ENCODE data around the gene TPRG1. TPM values are rescaled to one million over a fixed set of nuclear protein-coding genes. Genes with fewer than 3 reads are reported as not detected.

Gene TPRG1
- total RNA-seq, 1 experiment from 2014 or later, result 0.24 TPM

DNA sequence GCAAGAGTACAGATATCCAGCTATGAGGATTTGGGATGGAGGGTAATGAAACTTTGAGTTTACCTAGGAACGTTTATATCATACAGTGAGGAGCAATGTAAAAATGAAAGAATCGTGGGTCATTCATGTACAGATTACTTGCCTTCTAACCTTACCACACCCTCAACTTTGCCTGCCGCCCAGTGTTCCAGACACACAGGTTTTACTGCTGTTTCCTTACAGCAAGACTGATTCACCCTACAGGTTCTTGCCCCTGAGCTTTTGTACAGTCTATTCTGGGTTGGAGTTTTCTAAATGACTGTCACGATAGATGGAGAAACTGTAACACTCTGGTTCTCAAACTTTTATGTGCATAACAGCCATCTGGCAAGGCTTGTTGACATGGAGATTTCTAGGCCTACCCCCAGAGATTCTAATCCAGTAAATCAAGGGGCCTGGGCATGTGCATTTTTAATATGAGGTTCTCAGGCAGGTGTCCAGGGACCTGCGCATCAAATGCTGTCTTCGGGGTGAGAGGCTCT, 6.6 kb upstream of the TPRG1 start:
- no peak for DNase-seq (ENCODE audit: low read depth)

DNA sequence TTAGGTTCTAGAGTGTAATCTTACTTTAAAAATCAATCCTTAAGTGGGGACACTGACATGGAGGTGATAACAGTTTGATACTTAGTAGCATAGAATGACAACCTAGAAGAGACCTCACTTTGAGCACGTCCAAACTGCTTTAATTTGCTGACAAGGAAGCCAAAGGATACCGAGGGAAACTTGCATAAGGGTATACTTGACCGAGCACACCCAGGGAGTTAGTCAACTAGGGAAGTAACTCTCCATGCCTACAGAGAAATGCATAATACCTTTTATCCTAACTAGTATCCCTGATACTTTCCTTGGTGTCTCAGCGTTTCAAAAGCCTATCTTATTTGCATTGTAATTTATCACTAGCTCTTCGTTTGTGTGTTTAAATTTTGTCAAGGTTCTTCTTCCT, 5.5 kb upstream of the TPRG1 start:
- DNase-seq (ENCODE audit: low read depth), result no peak

- peak; percentile 72 for DNase-seq (ENCODE audit: low read depth)
Measured at GRCh38 chr3:189167027-189167766, 4.6 kb upstream of the TPRG1 start.

- no peak for DNase-seq (ENCODE audit: low read depth)
Measured at GRCh38 chr3:189168711-189169110, 3.1 kb upstream of the TPRG1 start.

DNA sequence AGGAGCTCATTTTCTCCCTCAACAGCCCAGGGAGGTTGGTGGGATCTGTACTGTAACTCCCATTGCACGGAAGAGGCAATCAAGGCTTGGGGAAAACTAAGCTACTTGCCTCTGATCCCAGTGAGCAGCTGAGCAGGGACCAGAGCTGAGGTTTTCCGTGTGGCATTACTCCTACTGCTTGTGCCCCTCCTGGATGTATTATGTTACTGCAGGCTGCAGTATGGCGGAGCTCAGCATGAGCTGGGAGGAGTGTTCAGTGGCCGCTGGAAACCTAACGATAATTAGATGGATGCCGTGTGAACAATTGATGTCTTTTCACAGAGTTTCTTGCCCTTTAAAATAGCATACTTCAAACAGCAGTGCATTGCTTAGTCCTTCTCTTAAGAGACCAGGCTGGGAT, 2.0 kb upstream of the TPRG1 start:
- DNase-seq (ENCODE audit: low read depth), result no peak

GRCh38 chr3:189170559-189170958, 1.2 kb upstream of the TPRG1 start:
- no peak for DNase-seq (ENCODE audit: low read depth)

DNA sequence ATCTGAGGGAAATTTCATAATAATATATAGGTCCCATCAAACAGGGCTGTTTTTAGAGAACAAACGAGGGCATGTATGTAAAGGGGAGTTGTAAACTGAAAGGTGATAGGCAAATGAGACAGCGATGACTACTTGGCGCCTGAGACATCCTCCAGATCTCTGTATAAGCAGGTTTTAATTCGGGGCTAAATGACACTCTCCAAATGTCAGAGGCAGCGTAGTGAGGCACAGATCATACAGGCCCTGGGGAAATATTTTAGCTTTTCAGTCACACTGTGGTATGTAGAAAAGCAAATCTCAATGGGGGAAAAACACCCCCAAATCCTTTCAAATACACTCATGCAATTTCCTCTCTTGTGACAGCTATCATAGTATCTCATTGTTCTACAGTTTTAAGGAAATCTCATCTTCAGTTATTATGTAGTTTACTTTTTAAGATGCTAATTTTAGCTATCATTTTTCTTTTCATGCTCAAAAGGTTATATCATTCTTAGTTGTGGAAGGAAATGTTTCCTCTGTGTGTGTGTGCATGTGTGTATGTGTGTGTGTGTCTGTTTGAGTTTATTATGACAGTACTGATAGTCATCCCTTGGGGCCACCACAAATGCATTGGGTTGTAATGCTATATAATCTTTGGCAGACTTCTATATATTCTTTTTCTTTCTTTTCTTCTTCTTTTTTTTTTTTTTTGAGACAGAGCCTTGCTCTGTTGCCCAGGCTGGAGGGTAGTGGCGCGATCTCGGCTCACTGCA, 1.1 kb downstream of the TPRG1 start:
- no peak for DNase-seq (ENCODE audit: low read depth)

DNA sequence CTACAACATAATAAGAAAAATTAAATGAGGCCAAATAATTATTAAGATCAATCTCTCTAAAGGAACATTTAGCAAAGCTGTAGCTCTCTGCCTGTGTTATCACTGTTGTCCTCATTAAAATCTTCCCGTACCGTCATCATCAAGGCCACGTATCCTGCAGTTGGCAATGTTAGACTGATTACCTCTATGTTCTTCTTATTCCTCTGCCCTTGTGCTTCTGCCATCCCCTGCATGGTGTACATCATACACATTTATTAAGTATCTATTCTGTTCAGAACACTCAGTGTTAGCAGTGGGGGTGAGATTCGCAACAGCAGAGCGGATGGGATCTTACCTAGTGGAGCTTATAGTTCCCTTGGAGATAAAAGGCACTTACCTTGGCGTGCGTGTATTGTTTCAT, 12.8 kb downstream of the TPRG1 start:
- DNase-seq (ENCODE audit: low read depth), result no peak

DNA sequence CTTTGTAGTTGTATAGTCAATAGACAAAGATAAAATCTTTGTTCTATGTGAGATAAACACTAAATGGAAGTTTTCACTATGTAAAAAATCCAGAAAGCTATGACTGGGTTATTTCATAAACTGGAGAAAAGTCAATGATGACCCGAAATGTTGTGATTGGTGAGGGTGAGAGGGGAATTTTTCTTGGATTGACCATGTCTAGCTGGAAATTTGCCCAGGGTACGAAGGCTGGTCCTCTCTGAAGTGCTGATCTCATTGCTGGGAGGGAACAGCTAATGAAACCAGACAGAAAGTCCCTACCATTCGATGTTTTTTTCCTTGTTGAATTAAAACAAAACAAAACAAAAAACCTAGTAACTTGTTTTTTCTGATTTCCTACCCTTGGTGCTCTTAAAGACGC, 14.3 kb downstream of the TPRG1 start:
- DNase-seq (ENCODE audit: low read depth), result no peak

DNA sequence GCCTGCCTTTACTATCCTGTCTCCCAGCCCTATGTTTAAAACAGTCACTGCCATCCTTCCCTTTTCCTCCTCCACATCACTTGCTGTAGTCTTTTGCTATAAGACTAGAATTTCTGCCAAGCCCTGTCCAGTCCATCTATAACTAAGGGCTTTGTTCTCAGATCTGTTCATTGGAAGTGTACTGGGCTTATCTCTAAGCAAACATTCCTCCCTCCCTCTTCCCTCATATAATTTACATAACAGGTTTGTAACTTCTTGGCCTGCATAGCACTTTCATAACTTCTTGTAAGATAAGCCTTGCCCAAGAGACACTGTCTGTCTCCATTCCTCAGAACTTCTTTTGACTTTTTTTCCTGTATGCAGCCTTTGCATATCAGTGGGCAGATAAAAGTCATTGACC, 16.7 kb downstream of the TPRG1 start:
- DNase-seq (ENCODE audit: low read depth), result no peak

DNA sequence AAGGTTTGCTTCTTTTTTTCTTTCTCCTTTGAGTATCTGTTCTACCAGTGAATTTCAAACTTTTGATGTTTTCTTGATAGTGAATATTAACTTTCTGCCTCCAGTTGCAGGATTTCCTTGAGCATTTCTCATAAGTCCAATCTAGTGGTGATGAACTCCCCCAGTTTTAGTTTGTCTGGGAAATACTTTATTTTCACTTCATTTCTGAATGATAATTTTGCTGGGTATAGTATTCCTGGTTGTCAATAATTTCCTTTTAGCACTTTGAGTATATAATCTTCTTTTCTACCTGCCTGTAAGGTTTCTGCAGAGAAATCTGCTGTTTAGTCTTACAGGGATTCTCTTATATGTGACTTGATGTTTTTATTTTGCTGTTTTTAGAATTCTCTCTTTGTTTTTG, 21.0 kb downstream of the TPRG1 start:
- DNase-seq (ENCODE audit: low read depth), result no peak

DNA sequence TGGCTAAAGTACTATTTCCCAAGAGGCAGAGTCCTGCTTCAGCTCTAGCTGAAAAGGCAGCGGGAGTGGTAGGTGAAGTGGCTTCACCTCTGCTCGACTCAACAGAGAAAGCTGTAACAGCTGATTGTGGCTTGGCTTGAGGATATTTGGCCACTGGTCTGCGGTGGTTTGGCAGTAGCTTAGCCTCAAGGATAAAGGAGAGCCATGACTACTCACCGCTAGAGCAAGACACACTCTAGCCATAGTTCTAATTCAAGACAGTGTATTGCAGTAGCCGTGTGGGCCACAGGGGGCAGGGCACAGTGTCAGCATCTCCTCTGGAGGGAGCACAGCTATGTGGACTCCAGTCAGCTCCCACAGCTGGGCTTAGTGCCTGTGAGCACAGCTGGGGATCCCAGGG, 23.5 kb downstream of the TPRG1 start:
- DNase-seq (ENCODE audit: low read depth), result peak; percentile 38

DNA sequence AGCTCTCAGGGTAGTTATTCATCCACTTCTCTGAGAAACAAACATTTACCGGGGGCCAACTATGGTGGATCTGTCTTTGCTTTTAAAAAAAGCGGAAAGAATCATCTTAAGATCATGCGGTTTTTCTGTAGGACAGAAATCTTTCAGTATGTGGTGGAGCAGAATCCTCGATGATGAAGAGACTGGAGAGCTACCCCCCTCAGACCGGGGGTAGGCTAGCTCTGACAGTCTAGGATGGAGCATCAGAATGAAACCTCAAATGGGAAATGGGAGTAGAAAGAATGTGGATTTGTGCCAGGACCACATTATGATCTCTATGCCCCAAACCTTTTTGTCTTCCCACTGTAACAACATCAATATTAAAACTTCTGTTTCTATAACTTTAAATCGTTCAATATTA, 30.3 kb downstream of the TPRG1 start:
- no peak for DNase-seq (ENCODE audit: low read depth)

GRCh38 chr3:189202583-189202982, 30.8 kb downstream of the TPRG1 start:
- DNase-seq (ENCODE audit: low read depth), result no peak

- DNase-seq (ENCODE audit: low read depth), result no peak
Measured at GRCh38 chr3:189204167-189204866, 32.5 kb downstream of the TPRG1 start.

GRCh38 chr3:189204937-189205336, 33.2 kb downstream of the TPRG1 start:
- DNase-seq (ENCODE audit: low read depth), result no peak

DNA sequence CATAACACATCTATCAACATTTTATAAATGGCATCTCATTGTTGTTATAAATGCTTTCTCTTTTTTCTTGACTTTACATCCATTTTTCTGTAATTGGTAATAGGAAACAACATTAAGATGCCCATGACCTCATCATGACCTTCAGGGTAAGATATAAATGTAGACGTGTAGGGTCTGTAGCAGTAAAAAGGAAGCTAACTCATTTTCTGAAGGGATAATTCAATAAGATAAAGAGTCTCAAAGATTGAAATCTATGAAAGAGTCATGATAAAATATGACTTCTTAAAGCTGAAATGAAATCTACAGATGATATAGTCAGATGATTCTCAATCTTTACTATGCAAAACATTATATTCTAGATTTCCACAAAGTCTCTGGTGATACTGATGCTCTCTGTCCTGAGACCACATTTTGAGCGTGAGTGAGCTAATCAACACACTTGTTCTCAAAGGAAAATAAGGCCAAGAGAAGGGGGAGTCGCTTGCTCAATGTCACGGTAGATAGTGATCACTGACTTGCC, 38.5 kb downstream of the TPRG1 start:
- DNase-seq (ENCODE audit: low read depth), result no peak

DNA sequence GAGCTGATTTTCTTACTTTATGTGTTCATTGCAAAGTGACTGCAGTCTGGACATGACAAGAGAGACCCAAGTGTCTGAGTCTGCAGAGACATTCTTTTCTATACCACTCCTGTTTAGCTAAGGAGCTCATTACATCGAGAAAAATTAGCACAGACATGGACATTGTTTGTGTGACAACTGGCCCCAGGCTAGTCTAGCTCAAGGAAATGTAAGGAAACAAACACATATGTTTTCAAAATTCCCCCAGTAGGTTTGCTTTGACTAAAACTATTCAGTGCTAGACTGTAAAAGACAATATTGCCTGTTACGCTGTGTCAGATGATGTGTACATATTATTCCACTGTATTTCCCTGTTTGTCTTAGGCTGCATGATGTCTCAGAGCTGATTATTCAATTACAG, 40.9 kb downstream of the TPRG1 start:
- DNase-seq (ENCODE audit: low read depth), result no peak

DNA sequence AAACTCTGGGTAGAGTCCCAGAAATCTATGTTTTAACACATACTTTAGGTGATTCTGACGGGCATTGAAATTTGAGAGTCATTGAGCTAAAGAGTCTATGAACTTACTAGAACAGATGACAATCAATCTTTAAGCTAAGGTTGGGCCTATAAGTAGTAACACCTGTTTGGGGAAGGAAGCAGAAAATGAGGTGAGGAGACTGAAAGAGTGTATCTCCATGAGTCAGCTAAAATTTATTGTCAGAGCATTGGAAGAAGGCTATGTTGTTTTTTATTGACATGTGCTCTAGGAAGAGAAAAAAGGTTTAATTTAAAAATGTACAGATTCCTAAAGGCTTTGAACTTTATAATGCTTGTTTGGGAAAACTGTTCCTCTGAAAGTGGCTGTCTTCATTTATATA, 42.9 kb downstream of the TPRG1 start:
- DNase-seq (ENCODE audit: low read depth), result no peak

DNA sequence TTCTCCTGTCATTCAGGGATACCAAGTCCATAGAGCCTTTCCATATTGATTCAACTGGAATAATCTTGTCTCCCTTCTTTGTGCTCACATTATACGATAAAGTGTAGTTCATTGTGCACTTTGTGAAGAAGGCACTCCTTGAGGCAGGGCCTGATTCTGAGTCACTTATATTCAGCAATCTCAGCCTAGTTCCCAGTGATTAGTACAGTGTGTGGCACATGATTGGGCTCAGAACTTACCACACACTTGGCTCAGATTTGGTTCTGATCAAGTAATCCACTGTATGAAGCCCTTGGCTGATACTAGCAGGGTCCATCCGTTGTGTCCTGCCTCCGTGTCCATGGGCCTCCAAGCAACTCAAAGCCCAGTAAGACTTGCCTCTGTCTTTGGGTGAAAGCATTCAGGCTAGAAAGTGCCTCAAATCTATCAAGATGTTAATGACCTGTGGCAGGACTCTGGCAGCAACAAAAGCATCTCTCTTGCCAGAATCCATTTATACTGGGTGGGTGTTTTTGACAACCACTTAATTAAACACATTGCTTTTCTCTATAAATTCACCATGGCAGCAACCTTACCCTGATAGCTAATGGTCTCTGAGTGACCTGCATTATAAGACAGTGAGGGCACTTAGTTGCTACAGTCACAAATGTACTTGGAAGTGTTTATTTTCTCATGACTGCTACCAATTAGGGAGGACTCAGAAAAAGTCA, 51.3 kb downstream of the TPRG1 start:
- no peak for DNase-seq (ENCODE audit: low read depth)

- DNase-seq (ENCODE audit: low read depth), result no peak
Measured at GRCh38 chr3:189225431-189225830, 53.7 kb downstream of the TPRG1 start.

Data from HT1080 (cell line).